ENCODE data around the gene KCND1. TPM values are rescaled to one million over a fixed set of nuclear protein-coding genes. Genes with fewer than 3 reads are reported as not detected.

KCND1 gene
- total and polyA plus RNA-seq, 2 of the 4 experiments (the other 2 are of a cell fraction): 0.36 to 1.8 TPM

DNA sequence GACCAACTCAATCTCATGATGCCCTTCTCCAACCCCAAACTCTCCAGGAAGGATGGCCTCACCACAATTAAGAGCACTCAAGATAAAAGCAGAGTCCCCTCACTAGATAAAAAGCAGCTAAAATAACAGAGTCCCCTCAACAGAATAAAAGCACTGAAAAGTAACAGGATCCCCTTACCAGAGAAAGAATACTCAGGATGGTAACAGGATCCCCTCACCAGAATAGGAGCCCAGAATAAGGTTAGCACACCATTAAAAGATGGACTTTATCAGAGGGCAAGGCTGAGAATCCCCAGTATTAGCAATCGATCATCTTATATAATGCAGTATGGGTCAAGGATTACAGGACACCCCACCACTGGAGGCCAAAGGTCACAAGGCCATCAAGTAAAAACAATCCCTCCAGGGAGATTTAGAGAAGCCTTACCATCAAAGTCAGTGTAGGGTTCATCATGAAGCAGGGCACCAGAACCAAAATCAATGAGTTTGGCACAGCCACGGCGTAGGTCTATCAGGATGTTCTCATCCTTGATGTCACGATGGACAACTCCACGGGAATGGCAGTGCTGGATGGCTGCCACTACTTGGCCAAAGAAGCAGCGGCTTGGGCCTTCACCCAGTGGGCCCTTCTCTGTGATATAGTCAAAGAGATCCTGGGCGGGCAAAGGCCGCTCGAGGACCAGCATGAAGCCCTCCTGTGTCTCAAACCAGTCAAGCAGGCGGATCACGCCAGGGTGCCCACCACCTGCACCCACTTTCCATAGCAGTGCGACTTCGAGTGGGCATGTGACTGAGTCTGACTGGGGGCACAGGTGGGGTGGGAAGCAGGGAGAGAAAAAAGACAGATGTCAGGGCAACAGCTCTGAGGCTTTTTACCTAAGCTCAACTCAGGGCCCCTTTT, 56.8 kb downstream of the KCND1 start:
- Histone ChIP-seq H3K4me1 (ENCODE audit: control insufficient read depth, insufficient read depth, low read length) (peaks cover 5% of the 10 kb centered on the region), H4K5ac (ENCODE audit: low read depth, low read length) (no peak overlapping the region), H3K27ac (ENCODE audit: insufficient read depth, low read length) (no peak overlapping the region), H3K56ac (ENCODE audit: extremely low read depth, insufficient read depth, low read length) (no peak overlapping the region), H3K4me2 (ENCODE audit: low read depth, low read length) (no peak overlapping the region), H3K9ac (ENCODE audit: low read depth, low read length) (no peak overlapping the region), H4K91ac (ENCODE audit: insufficient read depth, low read depth, low read length) (no peak overlapping the region), H3K4me3 (ENCODE audit: insufficient read depth, low read depth, low read length) (no peak overlapping the region), H4K8ac (ENCODE audit: low read depth in 2 of 2, low read length in 2 of 2) (no peak overlapping the region), H3K23ac (ENCODE audit: low read depth, low read length) (no peak overlapping the region), H3K36me3 (ENCODE audit: control insufficient read depth, insufficient read depth, low read length) (no peaks in the 10 kb centered on the region), H2AK5ac (ENCODE audit: low read depth, low read length) (no peak overlapping the region), H3K18ac (ENCODE audit: low read depth, low read length) (no peak overlapping the region), H2AFZ (replicated peaks; ENCODE audit: low read length, poor library complexity) (no peak overlapping the region), H3K9me1 (ENCODE audit: insufficient read depth, low read length) (0 out of 2 replicates have a peak, but pooled peaks cover 5% of the 10 kb centered on the region), H3K9me3 (ENCODE audit: control insufficient read depth, insufficient read depth, low read length) (no peaks in the 10 kb centered on the region), H3K14ac (replicated peaks; ENCODE audit: low read depth, low read length) (no peak overlapping the region), H4K20me1 (ENCODE audit: insufficient read depth, low read length) (0 out of 2 replicates have a peak, but pooled peaks cover 7% of the 10 kb centered on the region), H2BK120ac (ENCODE audit: low read depth, low read length) (no peak overlapping the region), H2BK5ac (ENCODE audit: low read depth, low read length, poor library complexity, severe bottlenecking) (no peak overlapping the region), H3K27me3 (ENCODE audit: control insufficient read depth, insufficient read depth, low read length) (no peaks in the 10 kb centered on the region), H2BK15ac (ENCODE audit: low read depth, low read length) (no peak overlapping the region), H3K79me1 (ENCODE audit: low read depth in 1 of 2, low read length in 2 of 2) (peaks cover 17 to 35% of the 10 kb centered on the region in 2 experiments), H2AK9ac (replicated peaks; ENCODE audit: low read depth, low read length, poor library complexity) (no peak overlapping the region), H2BK20ac (ENCODE audit: low read depth, low read length) (no peak overlapping the region), H3K4ac (ENCODE audit: low read depth, low read length) (no peak overlapping the region)
- no peak for ATAC-seq (ENCODE audit: low read depth)
- intact Hi-C loops (cut with micrococcal nuclease) (loop anchor here (5.0 kb wide), 1 partner anchor 127 kb away; the partner anchor contains the start of gene TFE3), dilution Hi-C loops (cut with HindIII; ENCODE audit: low sequenced_read_pairs, unreplicated experiment) (no loop called here), in situ Hi-C loops (cut with MboI; ENCODE audit: low sequenced_read_pairs) (no loop called here)
- ChIA-PET POLR2A (ENCODE audit: unreplicated experiment) (no interaction called here), CTCF (interaction anchor here (0.6 kb wide), 1 partner anchor 1220 kb away, joined by 6 read pairs; no protein-coding TSS in a partner anchor)
- BruUV-seq (replicated peaks): no TSS peak
- WGBS, 2 experiments (ENCODE audit: extremely low coverage in 2 of 2, insufficient read length in 1 of 2): 97% methylated on average over 3 of the region's 13 CpGs; no CpG with 5 or more reads in 1 of the 2 experiments
- DNase-seq: no peak
- TF ChIP-seq NFE2L2 (IDR thresholded peaks at IDR 0.05; ENCODE audit: low read depth, low read length) (no peak), RCOR1 (IDR thresholded peaks at IDR 0.05; ENCODE audit: insufficient replicate concordance, low read length) (no peak)
- TF ChIP-seq, protein P1, sequence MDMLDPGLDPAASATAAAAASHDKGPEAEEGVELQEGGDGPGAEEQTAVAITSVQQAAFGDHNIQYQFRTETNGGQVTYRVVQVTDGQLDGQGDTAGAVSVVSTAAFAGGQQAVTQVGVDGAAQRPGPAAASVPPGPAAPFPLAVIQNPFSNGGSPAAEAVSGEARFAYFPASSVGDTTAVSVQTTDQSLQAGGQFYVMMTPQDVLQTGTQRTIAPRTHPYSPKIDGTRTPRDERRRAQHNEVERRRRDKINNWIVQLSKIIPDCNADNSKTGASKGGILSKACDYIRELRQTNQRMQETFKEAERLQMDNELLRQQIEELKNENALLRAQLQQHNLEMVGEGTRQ (IDR thresholded peaks at IDR 0.05; ENCODE audit: low read depth, low read length): no peak
- TF ChIP-seq, protein P2, sequence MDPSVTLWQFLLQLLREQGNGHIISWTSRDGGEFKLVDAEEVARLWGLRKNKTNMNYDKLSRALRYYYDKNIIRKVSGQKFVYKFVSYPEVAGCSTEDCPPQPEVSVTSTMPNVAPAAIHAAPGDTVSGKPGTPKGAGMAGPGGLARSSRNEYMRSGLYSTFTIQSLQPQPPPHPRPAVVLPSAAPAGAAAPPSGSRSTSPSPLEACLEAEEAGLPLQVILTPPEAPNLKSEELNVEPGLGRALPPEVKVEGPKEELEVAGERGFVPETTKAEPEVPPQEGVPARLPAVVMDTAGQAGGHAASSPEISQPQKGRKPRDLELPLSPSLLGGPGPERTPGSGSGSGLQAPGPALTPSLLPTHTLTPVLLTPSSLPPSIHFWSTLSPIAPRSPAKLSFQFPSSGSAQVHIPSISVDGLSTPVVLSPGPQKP (IDR thresholded peaks at IDR 0.05; ENCODE audit: borderline replicate concordance, low read depth, low read length): no peak

Measured in IMR-90 (cell line).